GM19324 (cell line): ENCODE results near the gene CYB5B.
"Not testable (repeated sequence)": the region's sequence is repeated elsewhere in the genome, so short reads cannot be mapped to it uniquely, and the experiment has no call there.

Experiments
- ATAC-seq: cut with Tn5 transposase; IDR thresholded peaks from one replicate; pipeline ENCODE4 v1.9.1; 2021; ENCODE audit warnings: mild to moderate bottlenecking, moderate library complexity; ENCODE audit not compliant: unreplicated experiment, low FRiP score

Gene CYB5B

GRCh38 chr16:69407702-69408323, 16.6 kb upstream of the CYB5B start:
- no peak for ATAC-seq

GRCh38 chr16:69408475-69408874, 15.9 kb upstream of the CYB5B start:
- no peak for ATAC-seq

DNA sequence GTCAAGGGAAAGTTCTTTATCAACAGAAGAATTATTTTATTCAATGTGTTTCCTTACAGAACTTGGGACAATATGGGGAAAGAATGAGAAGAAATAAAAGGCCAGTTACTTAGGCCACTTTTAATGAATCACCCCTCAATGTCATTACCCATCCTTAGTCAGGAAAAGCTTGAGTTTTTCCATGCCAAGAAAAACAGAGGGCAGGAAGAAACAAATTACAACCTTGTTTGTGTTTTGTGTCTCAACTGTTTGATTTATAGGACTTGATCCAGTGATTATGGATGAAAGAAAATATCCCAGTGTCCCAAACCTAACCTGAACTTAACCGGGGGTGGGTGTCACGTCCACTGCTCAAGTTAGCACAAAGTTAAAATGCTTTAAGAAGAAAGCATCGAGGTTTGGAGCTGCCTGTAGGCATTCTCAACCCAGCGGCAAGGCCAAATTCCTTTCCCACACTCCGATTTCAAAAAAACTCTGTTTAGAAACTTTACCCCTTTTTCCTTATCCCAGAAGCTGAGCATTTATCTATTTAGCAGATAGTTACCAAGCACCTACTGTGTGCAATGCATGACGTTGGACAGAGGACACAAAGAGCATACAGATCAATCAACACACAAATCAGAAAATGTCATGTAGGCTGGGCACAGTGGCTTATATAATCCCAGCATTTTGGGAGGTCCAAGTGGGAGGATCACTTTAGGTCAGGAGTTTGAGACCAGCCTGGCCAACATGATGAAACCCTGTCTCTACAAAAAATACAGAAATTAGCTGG, 14.0 kb upstream of the CYB5B start:
- no peak for ATAC-seq

GRCh38 chr16:69411064-69411985, 13.1 kb upstream of the CYB5B start:
- ATAC-seq: no peak

DNA sequence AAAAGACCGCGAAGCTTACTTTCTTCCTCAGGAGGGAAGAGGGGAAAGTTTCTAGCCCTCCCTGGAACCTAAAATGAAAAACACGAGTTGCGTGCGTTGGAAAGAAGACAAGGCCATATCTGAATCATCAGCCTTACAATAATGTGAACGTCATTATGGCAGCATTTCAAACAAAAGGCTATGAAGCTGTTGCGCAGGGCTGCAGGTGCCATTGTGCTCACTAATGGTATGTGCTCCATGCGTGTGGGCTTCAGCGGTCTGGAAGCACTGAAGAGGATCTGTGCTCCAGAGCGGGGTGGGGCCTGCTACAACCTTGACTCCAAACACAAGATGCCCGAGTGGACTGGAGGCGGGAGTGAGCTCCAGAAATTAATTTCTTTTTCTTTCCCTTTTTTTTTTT, 12.1 kb upstream of the CYB5B start:
- ATAC-seq: no peak

DNA sequence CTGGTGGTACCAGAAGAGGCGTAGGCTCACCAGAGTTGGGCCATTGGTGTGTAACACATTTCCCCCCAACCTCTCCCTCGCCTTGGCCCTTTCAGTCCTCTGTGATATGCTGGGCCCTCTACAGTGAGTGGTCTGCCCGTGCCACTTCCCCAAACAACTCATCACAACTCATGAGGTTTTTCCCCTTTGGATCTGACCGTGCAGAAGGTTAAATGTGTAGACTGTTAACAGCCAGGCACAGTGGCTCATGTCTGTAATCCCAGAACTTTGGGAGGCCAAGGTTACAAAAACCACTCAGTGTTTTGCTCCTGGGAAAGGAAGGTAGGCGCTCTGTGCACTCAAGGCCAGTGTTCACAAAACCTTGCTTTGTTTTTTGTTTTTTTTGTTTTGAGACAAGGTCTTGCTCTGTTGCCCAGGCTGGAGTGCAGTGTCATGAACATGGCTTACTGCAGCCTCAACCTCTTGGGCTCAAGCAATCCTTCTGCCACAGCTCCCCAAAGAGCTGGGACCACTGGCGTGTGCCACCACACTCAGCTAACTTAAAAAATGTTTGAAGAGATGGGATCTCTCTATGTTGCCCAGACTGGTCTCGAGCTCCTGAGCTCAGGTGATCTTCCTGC, 11.3 kb upstream of the CYB5B start:
- ATAC-seq: no peak

GRCh38 chr16:69417520-69418199, 6.8 kb upstream of the CYB5B start:
- ATAC-seq: no peak

GRCh38 chr16:69419956-69420355, 4.5 kb upstream of the CYB5B start:
- no peak for ATAC-seq

GRCh38 chr16:69423189-69423588, 1.2 kb upstream of the CYB5B start:
- no peak for ATAC-seq

DNA sequence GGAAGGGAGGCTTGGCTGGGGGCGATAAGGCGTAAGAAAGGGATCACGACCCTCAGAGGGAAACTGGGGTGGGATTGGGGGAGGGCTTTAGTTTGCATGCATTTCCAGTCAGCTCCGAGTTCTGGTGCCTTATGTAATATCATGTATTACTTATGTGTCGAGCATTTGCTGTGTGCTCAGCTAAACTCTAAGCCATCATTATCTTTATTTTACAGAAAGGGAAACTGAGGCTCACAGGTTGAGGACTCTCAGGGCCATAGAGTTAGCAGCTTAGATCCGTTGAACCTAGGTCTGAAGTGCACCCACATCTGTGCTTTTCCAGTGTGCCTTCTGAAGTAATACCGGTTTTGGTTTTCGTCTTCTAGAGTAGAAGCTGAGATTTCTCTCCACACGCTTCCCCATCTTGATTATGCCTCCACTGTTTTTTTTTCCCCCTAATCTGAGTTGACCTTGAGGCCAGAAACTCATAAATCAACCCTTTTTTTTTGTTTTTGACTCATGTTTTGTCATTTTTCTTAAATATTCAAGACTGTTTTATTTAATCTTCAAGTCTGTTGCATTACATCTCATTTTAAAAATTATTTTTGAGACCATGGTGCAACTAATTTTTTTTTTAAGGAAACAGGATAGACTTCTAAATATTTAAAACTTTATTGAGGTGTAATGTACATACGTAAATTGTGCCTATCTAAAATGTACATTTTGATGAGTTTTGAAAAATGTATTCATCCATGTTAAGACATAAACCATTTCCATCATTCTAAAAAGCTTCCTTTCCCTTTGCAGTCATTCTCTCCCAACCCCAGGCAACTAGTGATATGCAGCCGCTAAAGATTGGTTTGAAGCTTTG, 741 bp downstream of the CYB5B start:
- peak; percentile 9 for ATAC-seq

DNA sequence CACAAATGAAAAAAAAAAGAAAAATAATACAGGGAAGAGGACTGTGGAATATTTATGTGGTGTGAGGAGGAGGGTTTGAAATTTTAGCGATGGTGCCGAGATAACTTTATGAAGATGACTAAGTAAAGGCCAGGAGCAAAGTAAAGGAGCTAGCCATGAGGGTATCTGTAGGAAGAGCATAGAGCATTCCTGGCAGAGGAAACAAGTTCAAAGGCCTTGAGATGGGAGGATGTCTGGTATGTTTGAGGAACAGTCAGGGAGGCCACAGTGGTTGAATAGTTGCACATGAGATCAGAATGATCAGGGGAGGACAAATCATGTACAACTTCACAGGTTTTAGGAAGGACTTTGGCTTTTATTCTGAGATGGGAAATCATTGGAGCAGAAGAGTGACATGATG, 4.2 kb downstream of the CYB5B start:
- ATAC-seq: no peak

DNA sequence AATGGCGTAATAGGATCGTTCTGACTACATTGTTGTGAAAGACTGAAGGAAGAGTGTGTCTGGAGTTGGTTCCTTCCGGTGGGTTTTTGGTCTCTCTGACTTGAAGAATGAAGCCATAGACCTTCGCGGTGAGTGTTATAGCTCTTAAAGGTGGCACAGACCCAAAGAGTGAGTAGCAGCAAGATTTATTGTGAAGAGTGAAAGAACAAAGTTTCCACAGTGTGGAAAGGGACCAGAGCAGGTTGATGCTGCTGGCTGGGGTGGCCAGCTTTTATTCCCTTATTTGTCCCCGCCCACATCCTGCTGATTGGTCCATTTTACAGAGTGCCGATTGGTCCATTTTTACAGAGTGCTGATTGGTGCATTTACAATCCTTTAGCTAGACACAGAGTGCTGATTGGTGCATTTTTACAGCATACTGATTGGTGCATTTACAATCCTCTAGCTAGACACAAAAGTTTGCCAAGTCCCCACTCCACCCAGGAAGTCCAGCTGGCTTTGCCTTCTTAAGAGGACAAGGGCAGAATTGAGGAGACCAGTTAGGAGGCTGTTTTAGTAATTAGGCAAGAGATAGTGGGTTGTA, 4.7 kb downstream of the CYB5B start:
- not testable (repeated sequence) for ATAC-seq

DNA sequence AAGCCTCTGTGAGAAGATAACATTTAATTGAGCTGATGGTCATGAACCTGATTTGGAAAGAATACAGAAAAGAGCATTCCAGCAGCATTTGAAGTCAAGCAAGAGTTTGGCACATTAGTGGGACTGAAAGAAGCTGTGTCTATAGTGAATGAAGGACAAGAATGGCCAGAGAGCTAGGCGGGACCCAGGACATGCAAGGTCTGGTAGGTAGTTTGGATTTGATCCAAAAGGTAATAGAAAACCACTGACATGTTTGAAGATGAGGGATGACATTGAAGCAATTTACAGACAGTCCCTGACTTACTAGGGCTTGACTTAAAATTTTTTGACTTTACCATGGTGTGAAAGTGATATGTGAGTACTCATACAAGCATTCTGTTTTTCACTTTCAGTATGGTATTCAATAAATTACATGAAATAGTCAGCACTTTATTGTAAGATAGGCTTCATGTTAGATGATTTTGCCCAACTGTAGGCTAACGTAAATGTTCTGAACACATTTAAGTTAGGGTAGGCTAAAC, 7.6 kb downstream of the CYB5B start:
- no peak for ATAC-seq

GRCh38 chr16:69434066-69434465, 9.6 kb downstream of the CYB5B start:
- ATAC-seq: no peak

DNA sequence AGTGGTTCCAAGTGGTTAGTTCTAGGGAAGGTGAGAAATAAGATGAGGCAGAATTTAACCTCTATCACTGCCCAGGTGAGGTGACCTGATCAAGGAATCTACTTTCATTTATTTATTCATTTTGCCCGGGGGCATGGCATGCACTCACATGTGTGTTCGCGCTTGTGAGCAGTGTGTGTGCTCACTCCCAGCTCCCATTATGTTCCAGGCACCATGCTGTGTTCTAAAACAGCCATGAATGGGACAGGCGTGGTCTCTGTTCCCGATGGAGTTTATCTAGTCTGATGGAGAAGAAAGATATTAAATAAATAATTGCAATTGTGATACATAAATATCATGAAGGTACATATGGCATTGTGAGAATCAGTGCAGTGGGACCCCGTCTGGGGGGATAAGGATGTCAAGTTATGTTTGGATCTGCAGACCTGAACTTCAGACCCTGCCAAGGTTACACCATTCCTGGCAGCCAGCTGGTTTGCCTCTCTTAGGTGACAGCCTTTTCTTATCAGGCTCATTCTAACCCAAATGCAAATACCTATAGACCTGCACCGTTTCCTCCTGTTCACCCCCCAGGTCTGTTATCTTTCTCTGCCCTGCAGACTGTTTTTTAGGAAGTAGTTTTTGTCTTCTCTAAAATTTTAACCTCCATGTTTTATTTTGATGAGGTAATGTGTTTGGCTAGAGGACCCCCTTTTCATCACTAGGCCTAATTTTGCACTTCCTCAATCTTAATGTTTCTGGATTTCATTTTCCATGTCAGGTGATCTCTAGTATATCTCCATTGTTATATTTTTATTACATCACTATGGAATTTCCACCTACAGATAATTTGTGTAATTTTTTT, 11.8 kb downstream of the CYB5B start:
- ATAC-seq: no peak

DNA sequence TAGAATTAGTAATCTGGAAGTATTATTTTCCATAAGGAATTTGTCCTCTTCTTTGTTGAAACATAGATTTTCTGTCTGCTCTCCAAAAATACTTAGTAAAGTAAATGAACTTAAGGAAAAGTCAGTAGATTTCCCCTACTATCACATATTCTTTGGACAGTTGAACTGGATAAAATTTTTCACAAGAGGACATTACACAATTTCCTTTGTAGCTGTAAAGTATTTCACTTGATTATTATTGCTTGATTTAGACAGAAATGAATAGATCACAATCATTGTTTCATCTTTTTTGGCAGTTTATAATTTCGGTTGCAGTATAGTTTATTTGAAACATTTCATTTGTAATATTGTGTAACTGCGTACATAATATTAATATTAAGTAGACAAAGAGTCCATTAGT, 12.5 kb downstream of the CYB5B start:
- no peak for ATAC-seq

DNA sequence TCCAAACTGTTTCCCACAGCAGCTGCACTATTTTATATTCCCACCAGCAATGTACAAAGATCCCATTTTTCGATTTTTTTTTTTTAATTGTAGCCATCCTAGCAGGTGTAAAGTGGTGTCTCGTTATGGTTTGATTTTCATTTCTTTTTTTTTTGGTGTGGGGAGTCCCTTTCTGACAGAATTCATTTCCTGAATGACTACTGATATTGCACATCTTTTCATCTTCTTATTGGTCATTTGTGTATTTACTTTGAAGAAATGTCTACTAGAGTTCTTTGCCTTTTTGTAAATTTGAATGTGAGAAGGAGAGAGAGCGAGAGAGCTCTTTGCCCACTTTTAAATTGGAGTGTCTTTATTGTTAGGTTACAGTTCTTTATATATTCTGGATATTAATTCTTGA, 14.0 kb downstream of the CYB5B start:
- ATAC-seq: no peak

DNA sequence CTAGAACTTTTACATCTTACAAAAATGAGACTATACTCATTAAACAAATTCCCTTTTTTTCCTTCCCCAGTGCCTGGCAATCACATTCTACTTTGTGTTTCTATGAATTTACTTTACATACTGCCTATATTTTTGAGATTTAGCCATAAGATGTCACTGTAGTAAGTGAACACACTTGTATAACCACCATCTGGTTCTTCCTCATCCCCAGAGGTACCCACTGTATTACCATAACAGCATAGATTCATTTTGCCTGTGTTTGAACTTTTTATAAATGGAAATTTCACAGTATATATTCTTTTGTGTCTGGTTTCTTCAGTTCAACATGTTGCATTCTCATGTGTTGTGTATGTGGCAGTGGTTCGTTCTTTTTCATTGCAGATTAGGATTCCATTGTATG, 15.8 kb downstream of the CYB5B start:
- no peak for ATAC-seq
